GM12878 (cell line): Measurements from ENCODE around the gene FAM124B.

Experiments
- HDAC6 ChIP-seq: fragments of 200-600 bp; sonication (generic); IDR thresholded peaks from one replicate; pipeline ENCODE4 v1.8.0; 2017; ENCODE audit warnings: antibody characterized with exemption; ENCODE audit not compliant: unreplicated experiment
- TAF1 ChIP-seq: IDR thresholded peaks from 2 replicates; pipeline ENCODE4 v1.6.1; 2011; ENCODE audit warnings: mild to moderate bottlenecking, low read depth, low read length, borderline replicate concordance

- no peak for TF ChIP-seq HDAC6
- TF ChIP-seq TAF1 = no peak
Measured at GRCh38 chr2:224416656-224417360, 14.9 kb upstream of the FAM124B start.
